Stimulated activated CD4-positive, alpha-beta T cell treated with anti-CD3 and anti-CD28 coated beads, Interleukin-12 subunit alpha, Interleukin-12 subunit beta, amount 100 ng/mL, for 24 hours (primary cell): ENCODE measurements around the gene SPEM1.

ENCODE experiments used
- DNase-seq, 2 experiments: peaks; one replicate each; pipeline ENCODE4 v3.0.0-alpha.2; 2020; ENCODE audit warnings: low read depth in 2 of 2

Gene SPEM1

DNA sequence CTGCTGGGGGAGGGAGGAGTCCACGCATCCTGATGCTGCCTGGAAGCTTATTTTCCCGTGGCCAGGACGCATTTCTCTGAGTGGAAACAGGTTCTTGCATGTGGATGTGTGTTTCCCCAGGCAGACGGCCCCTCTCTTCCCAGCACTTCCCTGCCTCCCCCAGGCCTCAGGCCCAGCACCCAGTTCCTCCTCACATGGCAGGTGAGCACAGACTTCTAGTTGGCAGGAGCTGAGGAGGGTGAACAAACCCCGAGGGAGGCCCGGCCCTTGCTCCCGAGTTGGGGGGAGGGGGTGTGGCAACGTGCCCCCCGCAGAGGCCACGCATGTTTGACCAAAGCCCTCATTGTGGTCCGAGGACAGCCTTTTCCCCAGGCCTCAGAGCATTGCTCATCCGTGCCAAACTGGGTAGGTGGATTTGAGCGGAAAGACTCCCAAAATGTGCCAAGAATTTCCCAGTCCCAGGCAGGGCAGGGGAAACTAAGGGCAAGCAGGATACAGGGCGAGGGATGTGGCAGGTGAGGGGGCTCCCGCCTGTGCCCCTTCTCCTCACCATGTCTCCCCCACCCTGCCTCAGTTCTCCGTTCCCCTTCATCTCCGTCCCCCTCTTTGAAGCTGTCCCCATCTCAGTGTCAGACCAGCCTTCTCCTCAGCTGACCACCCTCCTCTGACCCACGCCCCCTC lies 1.5 kb upstream of the SPEM1 start:
- DNase-seq = no peak

DNA sequence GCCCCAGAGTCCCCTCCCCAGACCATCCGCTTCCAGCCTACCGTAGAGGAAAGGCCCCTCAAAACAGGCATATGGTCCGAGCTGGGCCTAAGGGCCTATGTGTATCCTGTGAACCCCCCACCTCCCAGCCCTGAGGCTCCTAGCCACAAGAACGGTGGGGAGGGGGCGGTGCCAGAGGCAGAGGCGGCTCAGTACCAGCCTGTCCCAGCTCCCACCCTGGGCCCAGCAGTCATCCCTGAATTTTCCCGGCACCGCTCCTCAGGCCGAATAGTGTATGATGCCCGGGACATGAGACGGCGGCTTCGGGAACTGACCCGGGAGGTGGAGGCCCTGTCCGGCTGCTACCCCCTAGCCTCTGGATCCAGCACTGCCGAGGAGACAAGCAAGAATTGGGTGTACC lies 1.1 kb downstream of the SPEM1 start:
- DNase-seq = no peak

DNA sequence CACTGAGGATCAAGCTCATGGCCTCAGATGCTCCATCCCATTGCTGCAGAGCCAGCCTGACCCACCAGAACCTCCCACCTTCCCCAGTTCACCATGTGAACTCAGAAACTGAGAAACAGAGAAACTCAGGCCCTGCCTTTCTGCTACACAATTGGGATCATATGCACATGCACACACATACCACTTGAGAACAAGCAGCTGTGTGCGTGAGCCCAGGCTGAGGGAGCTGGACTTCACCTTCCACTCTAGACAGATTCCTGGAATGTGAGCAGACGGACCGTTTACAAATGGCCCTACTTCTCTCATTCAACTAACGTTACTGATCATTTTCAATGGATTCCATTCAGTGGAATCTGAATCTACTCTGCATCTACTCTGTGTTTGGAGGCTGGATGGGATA lies 3.6 kb downstream of the SPEM1 start:
- no peak for DNase-seq

DNA sequence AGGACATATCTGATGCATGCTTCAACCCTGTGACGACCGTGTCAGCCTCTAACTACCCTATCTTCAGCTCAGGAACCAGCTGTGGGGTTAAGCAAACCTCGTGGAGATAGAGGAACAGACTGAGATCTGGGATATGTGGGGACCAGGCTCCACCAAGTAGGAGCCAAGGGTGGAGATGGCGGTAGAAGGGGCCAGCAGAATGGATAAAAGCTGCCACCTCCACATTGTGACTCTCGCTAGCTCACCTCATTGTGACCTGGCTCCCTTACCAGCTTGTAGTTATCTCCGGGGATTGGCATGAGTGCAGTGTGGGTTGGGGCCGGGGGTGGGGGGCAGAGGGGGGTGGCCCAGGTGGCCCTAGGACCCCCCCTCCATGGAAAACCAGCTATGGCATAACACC lies 5.2 kb downstream of the SPEM1 start, which contains the start of gene SPEM2:
SPEM2 (plus strand) TSS at position 301 of the 400 bp plus-strand sequence; CDS start at position 374, 73 bp downstream.
- DNase-seq = no peak

DNA sequence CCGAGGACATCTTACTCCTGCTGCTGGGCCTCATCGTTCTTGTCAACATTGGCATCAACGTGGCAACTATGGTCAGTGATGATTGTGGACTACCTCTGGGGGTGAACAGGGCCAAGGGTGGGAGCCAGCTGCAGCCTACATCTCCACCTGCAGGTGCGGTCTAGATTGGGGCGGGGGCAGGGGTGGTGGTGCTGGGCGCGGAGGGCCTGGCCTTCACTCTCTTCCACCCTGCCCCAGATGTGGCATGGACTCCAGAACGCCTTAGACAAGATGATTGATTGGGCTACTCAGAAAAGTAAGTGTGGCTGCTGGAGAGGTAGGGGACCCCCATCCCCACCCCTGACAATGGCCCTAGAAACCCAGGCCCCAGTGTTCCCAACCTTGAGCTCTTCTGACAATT lies 5.6 kb downstream of the SPEM1 start:
- DNase-seq = no peak

DNA sequence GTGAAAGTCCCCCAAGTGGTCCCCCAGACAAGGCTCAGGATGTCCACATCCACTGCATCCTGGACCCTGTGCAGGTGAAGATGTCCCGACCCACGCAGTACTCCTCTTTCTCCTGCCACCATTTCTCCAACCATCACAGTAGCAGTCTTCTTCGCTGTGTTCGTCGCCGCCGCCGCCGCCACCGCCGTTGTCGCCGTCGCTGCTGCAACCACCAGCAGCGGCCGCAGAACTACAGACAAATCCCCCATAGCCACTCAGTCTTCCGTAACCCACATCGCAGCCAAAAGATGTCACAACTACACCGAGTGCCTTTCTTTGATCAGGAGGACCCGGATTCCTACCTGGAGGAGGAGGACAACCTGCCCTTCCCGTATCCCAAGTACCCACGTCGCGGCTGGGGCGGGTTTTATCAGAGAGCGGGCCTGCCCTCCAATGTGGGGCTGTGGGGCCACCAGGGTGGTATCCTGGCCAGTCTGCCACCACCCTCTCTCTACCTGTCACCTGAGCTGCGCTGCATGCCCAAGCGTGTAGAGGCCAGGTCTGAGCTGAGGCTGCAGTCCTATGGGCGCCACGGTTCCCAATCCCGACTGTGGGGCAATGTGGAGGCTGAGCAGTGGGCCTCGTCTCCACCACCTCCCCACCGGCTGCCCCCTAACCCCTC lies 6.2 kb downstream of the SPEM1 start:
- no peak for DNase-seq

DNA sequence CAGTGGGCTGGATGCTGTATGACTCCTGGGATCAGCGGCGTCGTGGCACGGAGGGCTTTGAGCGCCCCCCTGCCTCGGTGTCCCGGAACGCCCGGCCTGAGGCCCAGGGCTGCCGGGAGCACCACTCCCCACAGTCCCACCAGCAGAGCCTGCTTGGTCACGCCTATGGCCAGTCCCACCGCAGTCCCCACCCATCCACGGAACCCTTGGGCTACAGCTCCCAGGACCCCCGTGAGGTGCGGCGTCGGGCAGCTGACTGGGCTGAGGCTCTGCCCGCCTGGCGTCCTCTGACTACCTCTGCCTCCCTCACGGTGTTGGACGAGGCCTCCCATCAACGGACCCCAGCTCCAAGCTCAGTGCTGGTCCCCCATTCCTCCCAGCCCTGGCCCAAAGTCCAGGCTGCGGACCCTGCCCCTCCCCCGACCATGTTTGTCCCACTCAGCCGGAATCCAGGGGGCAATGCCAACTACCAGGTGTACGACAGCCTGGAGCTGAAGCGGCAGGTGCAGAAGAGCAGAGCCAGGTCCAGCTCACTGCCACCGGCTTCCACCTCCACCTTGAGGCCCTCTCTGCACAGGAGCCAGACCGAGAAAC lies 6.9 kb downstream of the SPEM1 start:
- DNase-seq = no peak

DNA sequence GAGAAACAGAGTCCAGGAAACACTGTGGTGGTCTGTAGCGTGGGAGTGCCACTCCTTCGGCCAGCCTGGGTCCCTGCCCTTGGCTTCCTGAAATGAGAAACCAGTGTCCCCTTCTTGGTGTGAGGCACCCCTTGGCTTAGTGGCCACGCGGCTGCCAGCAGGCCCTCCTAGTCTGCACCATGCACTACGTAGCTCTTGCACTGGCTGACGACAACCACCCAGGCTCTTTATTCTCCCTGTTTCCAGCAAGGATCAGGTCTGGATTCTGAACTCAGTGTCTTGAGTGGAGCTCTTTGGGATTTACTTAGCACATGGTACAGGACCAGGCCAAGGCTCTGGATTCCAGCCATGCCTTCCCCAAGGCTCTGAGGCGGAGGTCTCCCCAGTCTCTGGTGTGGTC lies 7.4 kb downstream of the SPEM1 start:
- no peak for DNase-seq

DNA sequence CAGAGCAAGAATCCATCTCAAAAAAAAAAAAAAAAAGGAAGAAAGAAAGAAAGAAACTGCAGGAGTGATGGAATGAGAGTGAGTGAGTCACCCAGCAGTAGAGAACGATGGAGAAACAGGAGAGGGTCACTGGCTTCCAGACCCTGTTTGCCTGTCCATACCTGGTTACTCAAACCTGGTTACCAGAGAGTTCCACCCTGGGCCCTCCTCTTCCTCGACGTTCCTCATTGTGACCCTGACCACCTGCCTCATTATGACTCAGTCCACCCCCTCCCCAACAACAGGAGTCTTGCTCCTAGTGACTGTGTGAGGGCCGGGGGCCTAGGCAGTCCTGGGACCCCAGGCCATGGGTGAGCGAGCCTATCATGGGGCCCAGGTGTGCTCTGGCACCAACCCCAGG lies 8.4 kb downstream of the SPEM1 start, which contains the start of gene SPEM3:
SPEM3 (plus strand) TSS at position 301 of the 400 bp plus-strand sequence; CDS start at position 347, 46 bp downstream.
- DNase-seq = no peak

DNA sequence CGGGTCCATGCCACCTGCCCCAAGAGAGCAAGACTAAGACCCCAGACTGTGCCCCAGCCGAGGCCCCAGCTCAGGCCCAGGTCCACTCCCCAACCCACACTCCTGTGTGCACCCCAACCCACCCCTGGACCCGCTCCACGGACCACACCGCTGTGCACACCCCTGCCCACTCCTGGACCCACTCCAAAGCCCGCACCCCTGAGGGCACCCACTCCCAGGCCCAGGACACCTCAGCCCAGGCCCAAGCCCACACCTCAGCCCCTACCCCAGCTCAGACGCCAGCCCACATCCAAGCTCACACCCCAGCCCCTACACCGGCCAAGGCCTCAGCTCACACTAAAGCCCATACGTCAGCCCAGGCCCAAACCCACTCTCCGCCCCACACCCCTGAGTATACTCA lies 9.6 kb downstream of the SPEM1 start:
- no peak for DNase-seq

DNA sequence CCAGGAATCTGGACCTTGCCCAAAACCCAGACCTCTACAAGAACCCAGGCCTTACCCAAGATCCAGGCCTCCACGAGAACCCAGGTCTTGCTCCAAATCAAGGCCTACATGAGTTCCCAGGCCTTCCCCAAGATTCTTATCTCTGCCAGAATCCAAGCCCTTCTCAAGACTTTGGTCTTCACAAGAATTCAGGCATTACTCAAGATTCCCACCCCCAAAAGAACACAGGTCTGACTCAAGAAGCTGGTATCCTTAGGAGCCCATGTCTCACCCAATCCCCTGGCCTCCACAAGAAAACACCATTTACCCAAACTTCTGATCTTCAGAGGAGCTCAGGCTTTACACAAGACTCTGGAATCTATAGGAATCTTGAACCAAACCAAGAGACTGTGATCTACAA lies 11.1 kb downstream of the SPEM1 start:
- no peak for DNase-seq

DNA sequence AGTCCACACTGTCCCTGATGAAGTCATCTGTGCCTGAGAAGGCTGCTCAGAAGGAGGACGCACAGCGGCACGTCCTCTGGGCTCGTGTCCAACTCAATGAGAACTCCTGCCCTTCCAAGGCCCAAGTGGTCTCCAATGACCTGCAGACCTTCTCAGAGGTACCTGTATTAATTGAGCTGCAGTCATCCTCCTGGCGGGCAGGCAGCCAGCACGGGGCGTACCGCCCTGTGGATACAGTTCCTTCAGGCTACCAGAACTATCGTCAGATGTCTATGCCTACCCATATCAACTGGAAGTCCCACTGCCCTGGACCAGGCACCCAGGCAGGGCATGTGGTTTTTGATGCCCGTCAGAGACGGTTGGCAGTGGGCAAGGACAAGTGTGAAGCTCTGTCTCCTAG lies 12.2 kb downstream of the SPEM1 start:
- DNase-seq = no peak

DNA sequence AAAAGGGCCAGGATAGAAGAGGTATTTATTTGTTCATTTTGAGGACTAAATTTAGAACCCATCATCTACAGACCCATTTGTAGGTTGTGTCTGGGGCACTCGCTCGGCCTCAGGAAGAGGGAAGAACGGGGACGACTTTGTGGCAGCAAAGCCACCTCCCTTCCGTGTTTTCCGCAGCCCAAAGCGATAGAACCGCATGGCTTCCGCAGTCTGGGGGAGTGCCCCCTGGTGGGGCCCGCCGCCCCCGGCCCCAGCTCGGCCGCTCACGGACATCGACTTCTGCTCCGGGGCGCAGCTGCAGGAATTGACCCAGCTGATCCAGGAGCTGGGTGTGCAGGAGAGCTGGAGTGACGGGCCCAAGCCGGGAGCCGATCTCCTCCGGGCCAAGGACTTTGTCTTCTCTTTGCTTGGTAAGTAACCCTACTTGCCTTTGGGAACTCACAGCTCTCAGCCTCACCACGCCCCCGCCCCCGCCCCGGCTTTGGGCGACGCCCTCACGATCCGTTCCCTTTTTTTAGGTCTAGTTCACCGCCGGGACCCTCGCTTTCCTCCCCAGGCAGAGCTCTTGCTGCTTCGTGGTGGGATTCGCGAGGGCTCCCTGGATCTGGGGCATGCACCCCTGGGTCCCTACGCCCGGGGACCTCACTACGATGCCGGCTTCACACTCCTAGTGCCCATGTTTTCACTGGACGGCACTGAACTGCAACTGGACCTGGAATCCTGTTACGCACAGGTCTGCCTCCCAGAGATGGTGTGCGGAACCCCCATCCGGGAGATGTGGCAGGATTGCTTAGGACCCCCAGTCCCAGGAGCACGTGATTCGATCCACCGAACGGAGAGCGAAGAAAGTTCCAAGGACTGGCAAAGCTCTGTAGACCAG lies 15.8 kb downstream of the SPEM1 start:
- DNase-seq = peak in 1 of 2 experiments; percentile 56

DNA sequence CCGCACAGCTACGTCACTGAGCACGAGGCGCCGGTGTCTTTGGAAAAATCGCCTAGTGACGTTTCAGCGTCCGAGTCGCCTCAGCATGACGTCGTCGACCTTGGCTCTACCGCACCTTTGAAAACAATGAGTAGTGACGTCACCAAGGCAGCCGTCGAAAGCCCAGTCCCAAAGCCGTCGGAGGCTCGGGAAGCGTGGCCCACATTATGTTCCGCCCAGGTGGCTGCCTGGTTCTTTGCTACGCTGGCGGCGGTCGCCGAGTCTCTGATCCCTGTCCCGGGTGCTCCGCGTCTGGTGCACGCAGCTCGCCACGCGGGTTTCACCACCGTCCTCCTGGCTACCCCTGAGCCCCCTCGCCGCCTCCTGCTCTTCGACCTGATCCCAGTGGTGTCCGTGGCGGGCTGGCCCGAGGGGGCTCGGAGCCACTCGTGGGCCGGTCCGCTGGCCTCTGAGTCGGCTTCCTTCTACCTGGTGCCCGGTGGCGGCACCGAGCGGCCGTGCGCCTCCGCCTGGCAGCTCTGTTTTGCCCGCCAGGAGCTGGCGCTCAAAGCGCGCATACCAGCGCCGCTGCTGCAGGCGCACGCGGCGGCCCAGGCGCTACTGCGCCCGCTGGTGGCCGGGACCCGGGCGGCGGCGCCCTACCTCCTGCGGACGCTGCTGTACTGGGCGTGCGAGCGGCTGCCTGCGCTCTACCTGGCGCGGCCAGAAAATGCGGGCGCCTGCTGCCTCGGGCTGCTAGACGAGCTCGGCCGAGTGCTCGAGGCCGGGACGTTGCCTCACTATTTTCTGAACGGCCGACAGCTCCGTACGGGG lies 16.6 kb downstream of the SPEM1 start:
- DNase-seq = peak; percentile 57 to 73

DNA sequence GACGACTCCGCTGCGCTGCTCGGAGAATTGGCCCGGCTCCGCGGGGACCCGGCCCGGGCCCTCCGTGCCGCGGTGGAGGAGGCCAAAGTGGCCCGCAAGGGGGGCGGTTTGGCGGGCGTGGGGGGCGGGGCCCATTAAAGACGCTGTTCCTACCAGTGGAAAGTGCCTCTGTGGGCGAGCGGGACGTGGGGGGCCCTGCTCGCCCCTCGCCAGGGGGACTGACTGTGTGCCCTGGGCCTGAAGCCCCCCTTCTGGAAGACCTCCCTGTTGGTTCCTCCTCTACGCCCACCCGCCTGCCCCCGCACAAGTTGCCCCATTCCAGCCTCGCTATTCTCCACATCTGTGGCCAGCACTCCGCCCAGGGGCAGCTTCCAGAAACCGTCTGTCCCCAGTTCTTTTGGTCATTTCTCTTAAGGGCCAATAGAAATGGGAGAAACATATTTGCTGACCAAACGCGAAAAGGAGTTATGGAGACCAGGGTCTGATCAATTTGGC lies 17.3 kb downstream of the SPEM1 start:
- no peak for DNase-seq

DNA sequence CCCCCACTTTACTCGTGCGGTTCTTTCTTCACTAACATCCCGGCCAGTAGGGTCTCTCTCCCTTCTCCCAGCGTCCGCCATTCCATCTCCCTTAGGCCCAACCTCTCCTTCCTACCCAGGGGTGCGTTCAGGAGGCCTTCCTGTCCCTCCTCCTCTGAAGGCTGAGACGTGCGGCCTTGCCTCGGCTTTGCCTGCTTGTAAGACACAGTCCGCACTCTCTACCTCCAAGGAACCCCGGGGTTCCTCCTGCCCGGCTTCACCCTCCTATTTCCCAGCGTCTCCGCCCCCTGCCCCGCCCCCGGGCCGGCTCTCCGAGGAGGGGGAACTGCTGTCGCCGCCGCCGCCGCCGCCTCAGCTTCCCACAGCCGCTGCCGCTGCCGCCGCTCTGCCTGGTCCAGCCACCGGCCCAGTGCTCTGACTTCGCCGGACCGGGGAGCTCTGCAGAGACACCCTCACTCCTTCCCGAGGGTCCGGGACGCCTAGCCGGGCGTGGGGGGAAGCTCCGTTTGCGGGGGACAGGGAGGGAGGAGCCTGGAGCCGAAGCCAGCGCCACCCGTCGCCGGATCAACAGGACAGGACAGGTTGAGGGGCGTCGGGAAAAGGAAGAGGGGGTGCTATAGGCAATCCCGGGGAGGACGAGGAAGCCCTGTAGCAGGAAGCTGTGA lies 18.0 kb downstream of the SPEM1 start:
- peak in 1 of 2 experiments; percentile 67 for DNase-seq

DNA sequence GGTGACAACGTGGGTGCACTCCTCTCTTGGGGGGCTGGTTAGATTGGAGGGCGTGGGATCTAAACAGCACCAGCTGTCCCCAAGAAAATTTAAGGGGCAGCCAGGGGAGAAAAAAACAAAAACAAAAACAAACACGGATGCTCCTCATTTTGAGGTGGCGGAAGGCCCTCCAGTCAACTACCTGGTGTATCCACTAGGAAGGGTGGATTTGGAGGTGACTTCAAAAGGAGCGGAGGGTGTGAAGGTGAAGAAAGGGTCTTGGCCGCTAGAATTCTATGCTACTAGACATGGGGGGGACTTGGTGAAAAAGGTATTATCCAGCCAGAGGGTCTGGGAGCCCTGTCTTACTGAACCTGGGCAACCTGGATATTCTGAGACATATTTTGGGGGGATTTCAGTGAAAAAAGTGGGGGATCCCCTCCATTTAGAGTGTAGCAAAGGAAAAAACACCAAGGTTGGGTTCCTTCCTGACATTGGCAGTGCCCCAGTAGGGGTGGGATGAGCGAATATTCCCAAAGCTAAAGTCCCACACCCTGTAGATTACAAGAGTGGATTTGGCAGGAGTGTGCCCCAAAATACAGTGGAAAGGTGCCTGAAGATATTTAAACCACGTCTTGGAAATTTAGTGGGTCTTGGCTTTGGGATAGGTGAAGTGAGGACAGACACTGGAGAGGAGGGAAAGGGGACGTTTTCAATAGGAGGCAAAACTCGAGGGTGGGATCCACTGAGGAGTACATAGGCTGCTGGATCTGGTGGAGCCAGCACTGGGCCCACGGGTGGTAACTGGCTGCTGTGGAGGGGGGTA lies 18.7 kb downstream of the SPEM1 start:
- DNase-seq = no peak

DNA sequence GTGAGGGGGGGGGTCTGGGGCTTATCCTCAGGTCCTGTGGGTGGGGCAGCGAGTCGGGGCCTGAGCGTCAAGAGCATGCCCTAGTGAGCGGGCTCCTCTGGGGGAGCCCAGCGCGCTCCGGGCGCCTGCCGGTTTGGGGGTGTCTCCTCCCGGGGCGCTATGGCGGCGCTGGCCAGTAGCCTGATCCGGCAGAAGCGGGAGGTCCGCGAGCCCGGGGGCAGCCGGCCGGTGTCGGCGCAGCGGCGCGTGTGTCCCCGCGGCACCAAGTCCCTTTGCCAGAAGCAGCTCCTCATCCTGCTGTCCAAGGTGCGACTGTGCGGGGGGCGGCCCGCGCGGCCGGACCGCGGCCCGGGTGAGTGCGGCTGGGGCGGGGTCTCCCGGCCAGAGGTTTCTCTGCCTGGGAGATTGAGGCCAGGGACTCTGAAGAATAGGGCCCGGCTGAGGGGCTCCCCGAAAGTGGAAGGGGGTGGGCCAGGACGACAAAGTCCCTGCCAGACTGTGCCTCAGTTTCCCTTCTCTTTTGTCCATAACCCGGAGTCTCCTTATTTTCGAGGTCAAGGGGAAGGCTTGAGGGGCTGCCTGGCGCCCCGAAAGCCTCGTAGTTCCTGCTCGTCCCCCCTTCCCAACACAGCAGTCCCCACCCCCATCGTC lies 19.5 kb downstream of the SPEM1 start, which contains the start of gene FGF11:
FGF11 (plus strand) TSS at position 51 of the 651 bp plus-strand sequence; CDS start at position 160, 109 bp downstream.
- DNase-seq = no peak
